Measurements from ENCODE around the gene SF3B1. TPM values are rescaled to one million over a fixed set of nuclear protein-coding genes. Genes with fewer than 3 reads are reported as not detected.
"Not testable (repeated sequence)": the region's sequence is repeated elsewhere in the genome, so short reads cannot be mapped to it uniquely, and the experiment has no call there.

SF3B1 gene
- total and polyA plus RNA-seq, 5 donors from 2014 or later: 136 to 662 (median 175) TPM

GRCh38 chr2:197460649-197461048 is 25.8 kb upstream of the SF3B1 start:
- no peak for ATAC-seq (ENCODE audit: low read depth in 2 of 2)
- Mint-ChIP-seq H3K9me3 (no peaks in the 10 kb centered on the region), H3K36me3 (peaks cover 28% of the 10 kb centered on the region), H3K27me3 (no peaks in the 10 kb centered on the region), H3K4me3 (no peak overlapping the region), H3K27ac (no peak overlapping the region), H3K4me1 (peaks cover 25 to 53% (median 38%) of the 10 kb centered on the region in 4 donors)
- Histone ChIP-seq H3K27me3 (ENCODE audit: control insufficient read depth, insufficient read depth, low read length) (no peaks in the 10 kb centered on the region), H3K4me3 (ENCODE audit: low read depth, low read length) (no peak overlapping the region), H3K9me3 (ENCODE audit: control insufficient read depth in 2 of 2, low read length in 2 of 2) (no peaks in the 10 kb centered on the region), H3K36me3 (ENCODE audit: control insufficient read depth, insufficient read depth, low read length) (peaks cover 50% of the 10 kb centered on the region), H3K27ac (ENCODE audit: insufficient read depth, low read length, poor library complexity, severe bottlenecking) (no peak overlapping the region), H3K4me1 (ENCODE audit: control insufficient read depth, insufficient read depth, low read length, poor library complexity, severe bottlenecking) (peaks cover 6% of the 10 kb centered on the region)
- DNase-seq: no peak

- peak overlapping the region; percentile 70 to 98 (median 76) for H3K4me3 Mint-ChIP-seq
- peaks cover 11% of the 10 kb centered on the region for H3K36me3 ChIP-seq (ENCODE audit: control insufficient read depth, insufficient read depth, low read length)
- peaks cover 15% of the 10 kb centered on the region for H3K36me3 Mint-ChIP-seq
- H3K27me3 Mint-ChIP-seq: no peaks in the 10 kb centered on the region
- H3K27ac ChIP-seq (ENCODE audit: insufficient read depth, low read length, poor library complexity, severe bottlenecking): peak overlapping the region; percentile 49
- peak overlapping the region; percentile 100 for H3K4me3 ChIP-seq (ENCODE audit: low read depth, low read length)
- DNase-seq: no peak
- no peak for ATAC-seq (ENCODE audit: low read depth in 2 of 2)
- peak overlapping the region in 1 of 3 donors; percentile 68 for H3K27ac Mint-ChIP-seq
- H3K4me1 ChIP-seq (ENCODE audit: control insufficient read depth, insufficient read depth, low read length, poor library complexity, severe bottlenecking): peaks cover 30% of the 10 kb centered on the region
- H3K9me3 ChIP-seq (ENCODE audit: control insufficient read depth in 2 of 2, low read length in 2 of 2): no peaks in the 10 kb centered on the region
- no peaks in the 10 kb centered on the region for H3K27me3 ChIP-seq (ENCODE audit: control insufficient read depth, insufficient read depth, low read length)
- H3K9me3 Mint-ChIP-seq: no peaks in the 10 kb centered on the region
- H3K4me1 Mint-ChIP-seq: peaks cover 32 to 74% (median 58%) of the 10 kb centered on the region in 4 donors
Measured at GRCh38 chr2:197455428-197455827, 20.6 kb upstream of the SF3B1 start.

- Mint-ChIP-seq H3K27me3 (no peaks in the 10 kb centered on the region), H3K27ac (peak overlapping the region in 2 of 3 donors; percentile 100), H3K36me3 (peaks cover 11% of the 10 kb centered on the region), H3K4me1 (peaks cover 32 to 71% (median 57%) of the 10 kb centered on the region in 4 donors), H3K4me3 (peak overlapping the region; percentile 96 to 100 (median 99)), H3K9me3 (no peaks in the 10 kb centered on the region)
- ATAC-seq (ENCODE audit: low read depth in 2 of 2): no peak
- Histone ChIP-seq H3K4me1 (ENCODE audit: control insufficient read depth, insufficient read depth, low read length, poor library complexity, severe bottlenecking) (peaks cover 30% of the 10 kb centered on the region), H3K27me3 (ENCODE audit: control insufficient read depth, insufficient read depth, low read length) (no peaks in the 10 kb centered on the region), H3K36me3 (ENCODE audit: control insufficient read depth, insufficient read depth, low read length) (peaks cover 7% of the 10 kb centered on the region), H3K9me3 (ENCODE audit: control insufficient read depth in 2 of 2, low read length in 2 of 2) (no peaks in the 10 kb centered on the region), H3K4me3 (ENCODE audit: low read depth, low read length) (peak overlapping the region; percentile 100), H3K27ac (ENCODE audit: insufficient read depth, low read length, poor library complexity, severe bottlenecking) (peak overlapping the region; percentile 100)
- no peak for DNase-seq
Measured at GRCh38 chr2:197454923-197455322, 20.1 kb upstream of the SF3B1 start.

- peak overlapping the region; percentile 100 for H3K4me3 ChIP-seq (ENCODE audit: low read depth, low read length)
Measured at GRCh38 chr2:197453914-197454398, 19.1 kb upstream of the SF3B1 start.

GRCh38 chr2:197453123-197453913 is 18.5 kb upstream of the SF3B1 start, which contains the start of gene COQ10B:
Gene COQ10B (plus strand): TSS chr2:197453552. CDS start chr2:197453561, 9 bp downstream.
- H3K4me1 Mint-ChIP-seq: peaks cover 18 to 57% (median 43%) of the 10 kb centered on the region in 4 donors
- Histone ChIP-seq H3K9me3 (ENCODE audit: control insufficient read depth in 2 of 2, low read length in 2 of 2) (no peaks in the 10 kb centered on the region), H3K4me3 (ENCODE audit: low read depth, low read length) (peak within 1 kb of the TSS; percentile 100), H3K4me1 (ENCODE audit: control insufficient read depth, insufficient read depth, low read length, poor library complexity, severe bottlenecking) (peaks cover 30% of the 10 kb centered on the region), H3K36me3 (ENCODE audit: control insufficient read depth, insufficient read depth, low read length) (no peaks in the 10 kb centered on the region), H3K27me3 (ENCODE audit: control insufficient read depth, insufficient read depth, low read length) (no peaks in the 10 kb centered on the region), H3K27ac (ENCODE audit: insufficient read depth, low read length, poor library complexity, severe bottlenecking) (peak within 1 kb of the TSS; percentile 100)
- peak; percentile 90 to 94 for ATAC-seq (ENCODE audit: low read depth in 2 of 2)
- peak within 1 kb of the TSS; percentile 98 to 100 (median 100) for H3K27ac Mint-ChIP-seq
- H3K27me3 Mint-ChIP-seq: no peaks in the 10 kb centered on the region
- no peaks in the 10 kb centered on the region for H3K9me3 Mint-ChIP-seq
- DNase-seq: peak; percentile 98 to 100 (median 99)
- H3K36me3 Mint-ChIP-seq: peaks cover 5% of the 10 kb centered on the region
- peak within 1 kb of the TSS; percentile 96 to 100 (median 99) for H3K4me3 Mint-ChIP-seq

More at GRCh38 chr2:197453914-197454398, 19.1 kb upstream of the SF3B1 start:
- H3K9me3 ChIP-seq (ENCODE audit: control insufficient read depth in 2 of 2, low read length in 2 of 2): no peaks in the 10 kb centered on the region
- Mint-ChIP-seq H3K4me1 (peaks cover 22 to 61% (median 49%) of the 10 kb centered on the region in 4 donors), H3K4me3 (peak overlapping the region; percentile 96 to 100 (median 99)), H3K27me3 (no peaks in the 10 kb centered on the region), H3K9me3 (no peaks in the 10 kb centered on the region), H3K27ac (peak overlapping the region; percentile 98 to 100 (median 100)), H3K36me3 (peaks cover 5% of the 10 kb centered on the region)
- no peaks in the 10 kb centered on the region for H3K36me3 ChIP-seq (ENCODE audit: control insufficient read depth, insufficient read depth, low read length)
- peak overlapping the region; percentile 100 for H3K27ac ChIP-seq (ENCODE audit: insufficient read depth, low read length, poor library complexity, severe bottlenecking)
- DNase-seq (peak in 1 of 3 donors; percentile 89), ATAC-seq (ENCODE audit: low read depth in 2 of 2) (no peak)
- peaks cover 30% of the 10 kb centered on the region for H3K4me1 ChIP-seq (ENCODE audit: control insufficient read depth, insufficient read depth, low read length, poor library complexity, severe bottlenecking)
- H3K27me3 ChIP-seq (ENCODE audit: control insufficient read depth, insufficient read depth, low read length): no peaks in the 10 kb centered on the region

DNA sequence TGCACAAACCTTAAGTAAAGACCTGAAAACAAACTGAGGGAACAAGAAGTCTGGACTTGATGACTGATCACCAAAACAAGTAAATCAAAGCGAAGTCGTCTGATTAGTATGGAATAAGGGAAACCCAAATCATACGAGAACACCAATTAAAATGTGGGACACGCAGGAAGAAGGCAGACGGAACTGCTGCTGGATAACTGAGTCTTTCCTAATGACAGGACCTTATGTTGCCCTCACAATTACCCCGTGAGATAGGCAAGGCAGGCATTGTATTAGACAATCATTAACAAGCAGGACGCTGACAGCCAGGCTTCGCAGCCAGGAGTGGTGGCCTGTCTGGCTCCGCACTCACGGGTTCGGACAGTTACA is 17.9 kb upstream of the SF3B1 start:
- Mint-ChIP-seq H3K27ac (peak overlapping the region; percentile 98 to 100 (median 100)), H3K36me3 (peaks cover 5% of the 10 kb centered on the region), H3K9me3 (no peaks in the 10 kb centered on the region), H3K4me1 (peaks cover 12 to 52% (median 40%) of the 10 kb centered on the region in 4 donors), H3K4me3 (peak overlapping the region; percentile 96 to 100 (median 99)), H3K27me3 (no peaks in the 10 kb centered on the region)
- Histone ChIP-seq H3K9me3 (ENCODE audit: control insufficient read depth in 2 of 2, low read length in 2 of 2) (no peaks in the 10 kb centered on the region), H3K36me3 (ENCODE audit: control insufficient read depth, insufficient read depth, low read length) (no peaks in the 10 kb centered on the region), H3K27ac (ENCODE audit: insufficient read depth, low read length, poor library complexity, severe bottlenecking) (peak overlapping the region; percentile 100), H3K4me3 (ENCODE audit: low read depth, low read length) (peak overlapping the region; percentile 92), H3K27me3 (ENCODE audit: control insufficient read depth, insufficient read depth, low read length) (no peaks in the 10 kb centered on the region), H3K4me1 (ENCODE audit: control insufficient read depth, insufficient read depth, low read length, poor library complexity, severe bottlenecking) (peaks cover 30% of the 10 kb centered on the region)
- no peak for DNase-seq
- ATAC-seq (ENCODE audit: low read depth in 2 of 2): no peak

GRCh38 chr2:197450935-197451358 is 16.1 kb upstream of the SF3B1 start:
- Mint-ChIP-seq H3K4me3 (peak overlapping the region in 3 of 4 donors; percentile 59 to 91 (median 88)), H3K27ac (peak overlapping the region in 2 of 3 donors; percentile 20 to 29), H3K4me1 (peaks cover 11 to 37% (median 28%) of the 10 kb centered on the region in 4 donors)
- H3K27me3 ChIP-seq (ENCODE audit: control insufficient read depth, insufficient read depth, low read length); H3K9me3 ChIP-seq (ENCODE audit: control insufficient read depth in 2 of 2, low read length in 2 of 2); H3K27me3 Mint-ChIP-seq; DNase-seq; H3K27ac ChIP-seq (ENCODE audit: insufficient read depth, low read length, poor library complexity, severe bottlenecking); H3K9me3 Mint-ChIP-seq; H3K4me3 ChIP-seq (ENCODE audit: low read depth, low read length); H3K36me3 ChIP-seq (ENCODE audit: control insufficient read depth, insufficient read depth, low read length); ATAC-seq (ENCODE audit: low read depth in 2 of 2); H3K36me3 Mint-ChIP-seq: not testable (repeated sequence)
- peaks cover 26% of the 10 kb centered on the region for H3K4me1 ChIP-seq (ENCODE audit: control insufficient read depth, insufficient read depth, low read length, poor library complexity, severe bottlenecking)

All from CD4-positive, CD25-positive, alpha-beta regulatory T cell (primary cell).